Skeletal muscle satellite cell (primary cell): ENCODE data around the gene SPRYD4.

Experiments used
- H3K27me3 ChIP-seq: 2 replicates; pipeline ENCODE4 v1.7.0; 2013; ENCODE audit warnings: low read length; ENCODE audit not compliant: control insufficient read depth, insufficient read depth
- H3K36me3 ChIP-seq: 2 replicates; pipeline ENCODE4 v1.7.0; 2013; ENCODE audit warnings: mild to moderate bottlenecking, control low read depth, low read length; ENCODE audit not compliant: insufficient read depth
- H3K4me1 ChIP-seq: 2 replicates; pipeline ENCODE4 v1.7.0; 2013; ENCODE audit warnings: low read length; ENCODE audit not compliant: control insufficient read depth, insufficient read depth
- H3K4me2 ChIP-seq: 2 replicates; pipeline ENCODE4 v1.7.0; 2013; ENCODE audit warnings: mild to moderate bottlenecking, low read length
- H3K4me3 ChIP-seq: 2 replicates; pipeline ENCODE4 v1.7.0; 2013; ENCODE audit warnings: low read length
- H3K9ac ChIP-seq: 2 replicates; pipeline ENCODE4 v1.7.0; 2013; ENCODE audit warnings: mild to moderate bottlenecking, low read depth, low read length, moderate library complexity
- H3K9me3 ChIP-seq: replicated peaks from 2 replicates; pipeline ENCODE4 v1.7.0; 2013; ENCODE audit warnings: mild to moderate bottlenecking, control low read depth, low read length

Gene SPRYD4

GRCh38 chr12:56528846-56529245 is 60.5 kb downstream of the SPRYD4 start:
- Histone ChIP-seq H3K4me2 (no peak overlapping the region), H3K27me3 (no peaks in the 10 kb centered on the region), H3K4me3 (no peak overlapping the region), H3K9me3 (no peaks in the 10 kb centered on the region), H3K4me1 (peaks cover 39% of the 10 kb centered on the region), H3K36me3 (peaks cover 7% of the 10 kb centered on the region), H3K9ac (no peak overlapping the region)
